Measurements from ENCODE around the gene IDUA.
"Not testable (repeated sequence)": the region's sequence is repeated elsewhere in the genome, so short reads cannot be mapped to it uniquely, and the experiment has no call there.

Gene IDUA

DNA sequence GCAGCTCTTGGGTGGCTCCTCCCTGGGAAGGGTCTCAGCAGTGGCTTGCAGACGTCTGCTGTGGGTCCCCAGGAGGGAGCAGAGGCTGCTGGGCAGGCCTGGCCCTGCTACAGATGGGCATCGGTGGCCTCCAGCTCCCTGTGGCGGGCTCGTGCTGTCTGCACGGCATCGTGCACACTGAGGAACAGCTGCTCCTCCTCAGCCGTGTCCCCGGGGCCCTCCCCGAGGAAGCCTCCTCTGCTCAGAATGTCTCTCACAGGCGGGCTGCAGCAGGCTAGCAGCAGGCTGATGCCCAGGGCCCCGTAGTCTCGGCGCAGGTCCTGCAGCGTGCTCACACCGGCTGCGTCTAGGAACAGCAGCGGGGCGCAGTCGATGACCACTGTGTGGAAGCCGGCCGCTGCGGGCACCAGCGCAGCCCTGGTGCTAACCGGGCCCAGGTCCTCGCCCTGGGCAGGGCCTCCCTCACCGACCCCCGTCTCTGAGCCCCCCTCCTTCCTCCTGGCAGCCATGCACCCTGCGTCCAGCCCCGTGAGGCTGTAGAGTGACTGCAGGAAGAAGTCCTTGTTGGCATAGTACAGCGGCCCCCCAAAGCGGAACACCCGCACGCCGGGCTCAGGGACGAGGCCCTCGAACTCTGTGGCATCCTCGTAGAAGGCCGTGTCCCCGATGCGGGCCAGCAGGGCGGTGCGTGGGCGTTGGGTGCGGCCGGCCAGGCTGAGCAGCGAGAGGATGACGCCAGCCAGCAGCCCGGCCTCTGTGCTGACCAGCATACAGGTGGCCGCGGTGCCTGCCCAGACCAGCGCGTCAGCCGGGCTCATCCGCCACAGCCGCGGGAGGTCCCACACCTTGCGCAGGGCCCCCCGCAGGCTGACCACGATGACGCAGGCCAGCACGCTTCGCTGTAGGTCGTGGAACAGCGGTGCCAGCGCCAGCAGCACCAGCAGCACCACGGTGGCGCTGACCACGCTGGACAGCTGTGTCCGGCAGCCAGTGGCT is 2.2 kb downstream of the IDUA start:
- no peak for DNase-seq

GRCh38 chr4:989722-990471 is 3.1 kb downstream of the IDUA start:
- DNase-seq, result no peak

DNA sequence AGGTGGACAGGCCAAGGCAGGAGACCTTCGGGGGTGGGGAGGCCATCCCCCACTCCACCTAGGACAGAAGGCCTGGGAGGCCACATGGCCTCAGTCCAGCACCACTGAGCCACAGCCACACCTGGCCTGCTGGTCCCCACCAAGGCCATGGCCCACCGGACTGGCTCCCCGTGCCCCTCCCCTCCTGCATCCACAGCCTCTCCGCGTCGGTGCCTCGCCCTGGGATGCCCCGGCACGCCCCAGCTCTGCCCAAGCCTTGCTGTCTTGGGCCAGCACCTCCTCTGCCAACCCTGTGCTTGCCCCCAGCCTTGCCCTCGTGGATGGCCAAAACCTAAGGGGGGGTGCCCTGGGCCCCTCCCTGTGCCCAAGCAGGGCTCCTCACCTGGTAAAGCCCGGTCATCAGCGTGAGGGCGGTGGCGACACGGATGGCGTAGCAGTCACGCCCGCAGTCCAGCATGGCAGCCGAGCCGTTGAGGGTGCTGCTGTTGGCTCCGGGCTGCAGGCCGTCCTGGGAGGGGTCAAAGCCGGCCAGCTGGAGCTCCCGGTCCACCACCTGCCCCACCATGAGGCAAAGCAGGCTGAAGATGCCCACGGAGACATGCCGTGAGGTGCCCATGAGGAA is 4.0 kb downstream of the IDUA start:
- no peak for DNase-seq

DNA sequence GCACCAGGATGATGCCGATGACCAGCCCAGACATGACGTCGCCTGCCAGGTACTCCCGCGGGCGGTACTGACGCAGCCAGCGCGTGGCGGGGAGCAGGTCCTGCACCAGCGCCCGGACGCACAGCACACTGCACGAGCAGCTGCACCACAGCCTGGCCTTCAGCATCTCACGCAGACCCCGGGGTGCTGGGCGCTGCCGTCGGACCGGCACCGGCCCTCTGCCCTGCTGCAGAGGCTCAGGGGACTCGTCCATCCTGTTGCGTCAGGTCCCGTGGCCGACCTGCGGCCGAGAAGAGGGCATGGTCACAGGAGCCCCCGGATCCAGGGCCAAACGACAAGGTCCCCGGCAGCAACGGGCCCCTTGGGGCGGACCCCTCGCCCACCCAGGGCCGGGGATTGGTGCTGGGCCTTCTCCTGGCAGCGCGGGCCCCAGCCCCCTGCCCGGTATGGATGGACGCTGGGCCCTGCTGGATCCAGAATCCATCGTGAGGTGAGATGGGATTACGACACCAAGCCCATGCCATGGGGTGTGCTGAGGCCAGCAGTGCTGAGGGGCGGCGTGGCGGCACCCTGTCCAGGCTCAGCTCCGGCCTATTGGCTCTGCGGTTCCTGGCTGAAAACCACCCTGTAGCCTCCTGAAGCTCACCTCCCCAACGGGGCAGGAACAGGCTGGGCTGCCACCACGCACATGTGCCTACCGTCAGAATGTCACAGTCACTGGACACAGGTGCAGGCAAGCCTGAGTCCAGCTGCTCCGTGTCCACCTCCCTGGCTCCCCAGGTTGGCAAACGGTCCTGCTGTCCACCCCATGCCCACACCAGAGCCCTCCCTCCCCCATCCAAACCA is 4.8 kb downstream of the IDUA start:
- no peak for DNase-seq

GRCh38 chr4:992297-993110 is 5.7 kb downstream of the IDUA start:
- no peak for DNase-seq

GRCh38 chr4:993111-994029 is 6.5 kb downstream of the IDUA start, which contains the start of gene SLC26A1:
Gene SLC26A1 (minus strand): TSS chr4:993404. CDS start chr4:991703, 1,701 bp downstream.
- DNase-seq, result no peak

GRCh38 chr4:995311-996026 is 8.6 kb downstream of the IDUA start:
- DNase-seq, result no peak

DNA sequence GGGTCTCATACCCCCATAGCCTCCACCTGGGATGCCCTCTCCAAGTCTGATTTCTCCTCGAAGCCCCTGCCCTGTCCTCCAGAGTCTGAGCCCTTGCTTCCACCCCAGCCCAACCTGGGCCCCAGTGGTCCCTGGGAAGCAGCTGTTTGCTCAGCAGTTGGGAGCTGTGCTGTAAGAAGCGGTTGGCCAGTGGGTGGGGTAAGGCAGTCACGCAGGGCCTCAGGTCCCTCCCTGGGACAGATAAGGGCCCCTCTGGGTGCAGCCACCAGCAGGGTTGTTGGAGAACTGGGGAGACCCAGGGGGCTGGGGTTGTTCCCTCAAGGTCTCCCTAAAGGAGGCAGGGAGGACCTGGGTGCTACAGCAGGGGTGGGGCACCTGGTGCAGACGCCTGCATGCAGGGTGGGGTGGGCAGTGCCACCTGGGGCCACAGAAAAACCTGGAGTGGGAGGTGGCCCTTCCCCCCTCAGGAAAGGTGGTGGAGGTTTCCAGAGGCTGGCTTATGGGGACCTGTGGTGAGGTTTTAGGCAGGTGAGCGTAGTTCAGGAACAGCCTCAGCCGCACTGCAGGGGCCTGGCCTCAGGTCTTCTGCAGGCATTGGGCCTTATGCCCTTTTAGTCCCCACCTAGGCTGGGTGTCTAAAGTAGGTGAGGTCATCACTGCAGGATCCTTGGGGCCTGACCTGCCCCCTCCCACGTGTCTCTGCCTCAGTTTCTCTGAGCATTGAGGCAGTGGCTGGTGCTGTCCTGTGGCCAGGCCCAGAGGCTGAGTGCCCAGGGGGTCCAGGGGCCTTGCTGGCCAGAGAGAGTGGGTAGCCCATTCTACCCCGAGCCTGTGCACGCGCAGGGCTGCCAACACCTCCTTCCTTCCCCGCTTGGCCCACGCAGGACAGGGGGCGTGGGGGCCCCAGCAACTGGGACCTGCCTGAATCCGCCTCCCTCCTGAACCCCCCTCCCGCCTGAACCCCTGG is 9.5 kb downstream of the IDUA start:
- DNase-seq, result no peak

DNA sequence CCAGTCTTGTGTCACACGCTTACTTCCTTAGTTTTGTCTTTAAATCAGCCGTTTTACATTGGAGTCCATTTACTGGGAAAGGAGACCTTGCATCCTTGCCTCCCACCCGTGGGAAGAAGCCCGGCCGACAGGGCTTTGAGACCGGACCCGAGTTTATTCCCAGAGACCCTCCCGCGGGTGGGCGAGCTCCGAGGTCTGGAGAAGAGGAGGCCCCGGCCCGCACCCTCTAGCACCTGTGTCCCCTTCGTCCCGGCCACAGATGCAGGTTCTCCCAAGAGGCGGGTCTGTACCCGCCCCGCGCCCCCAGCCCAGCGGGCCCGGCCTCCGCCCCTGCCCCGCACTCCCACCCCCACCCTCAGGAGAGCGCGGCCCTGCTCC is 10.1 kb downstream of the IDUA start:
- no peak for DNase-seq

GRCh38 chr4:997375-998071 is 10.7 kb downstream of the IDUA start:
- no peak for DNase-seq

GRCh38 chr4:998096-998691 is 11.3 kb downstream of the IDUA start:
- DNase-seq, result no peak

DNA sequence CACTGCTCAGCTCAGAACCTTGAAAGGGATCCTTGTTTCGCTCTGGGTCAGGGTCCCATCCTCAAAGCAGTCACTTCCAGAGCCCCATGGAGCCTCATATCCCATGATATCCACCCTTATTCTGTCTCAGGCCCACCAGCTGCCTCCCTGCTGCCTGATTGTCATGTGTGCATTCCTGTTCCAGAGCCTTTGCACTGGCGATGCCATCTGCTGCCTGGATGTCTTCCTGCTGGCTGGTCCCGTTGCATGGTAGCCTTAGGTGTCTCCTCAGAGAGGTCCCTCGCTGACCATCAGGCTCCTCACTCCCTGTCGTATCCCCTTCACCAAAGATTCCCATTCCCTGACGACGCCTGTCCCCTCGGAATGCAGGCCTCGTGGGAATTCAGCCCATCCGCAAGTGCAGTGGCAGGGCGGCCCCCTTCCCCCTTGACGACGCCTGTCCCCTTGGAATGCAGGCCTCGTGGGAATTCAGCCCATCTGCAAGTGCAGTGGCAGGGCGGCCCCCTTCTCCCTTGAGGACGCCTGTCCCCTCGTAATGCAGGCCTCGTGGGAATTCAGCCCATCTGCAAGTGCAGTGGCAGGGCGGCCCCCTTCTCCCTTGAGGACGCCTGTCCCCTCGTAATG is 12.5 kb downstream of the IDUA start:
- not testable (repeated sequence) for DNase-seq

- no peak for DNase-seq
Observed at GRCh38 chr4:999882-1000425, 13.1 kb downstream of the IDUA start.

DNA sequence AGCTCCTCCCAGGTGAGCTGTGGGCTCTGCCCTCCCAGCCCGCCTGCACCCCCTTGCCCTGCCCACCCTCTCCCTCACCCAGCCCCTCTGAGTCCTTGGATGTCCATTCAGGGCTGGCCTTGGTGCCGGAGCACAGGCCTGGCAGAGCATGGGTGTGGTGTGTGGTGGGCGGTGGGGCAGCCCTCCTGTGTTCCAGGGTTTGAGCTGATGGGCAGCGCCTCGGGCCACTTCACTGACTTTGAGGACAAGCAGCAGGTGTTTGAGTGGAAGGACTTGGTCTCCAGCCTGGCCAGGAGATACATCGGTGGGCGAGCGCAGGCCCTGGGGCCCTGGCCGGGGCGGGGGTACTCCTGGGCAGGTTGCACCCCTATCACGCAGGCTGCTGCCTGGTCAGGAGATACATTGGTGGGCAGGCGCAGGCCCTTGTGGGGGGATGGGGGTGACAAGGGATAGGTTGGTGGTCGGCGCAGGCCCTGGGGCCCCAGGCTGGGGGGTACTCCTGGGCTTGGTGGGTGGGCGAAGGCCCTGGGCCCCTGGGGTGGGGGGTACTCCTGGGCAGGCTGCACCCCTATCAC is 13.9 kb downstream of the IDUA start:
- DNase-seq, result no peak

DNA sequence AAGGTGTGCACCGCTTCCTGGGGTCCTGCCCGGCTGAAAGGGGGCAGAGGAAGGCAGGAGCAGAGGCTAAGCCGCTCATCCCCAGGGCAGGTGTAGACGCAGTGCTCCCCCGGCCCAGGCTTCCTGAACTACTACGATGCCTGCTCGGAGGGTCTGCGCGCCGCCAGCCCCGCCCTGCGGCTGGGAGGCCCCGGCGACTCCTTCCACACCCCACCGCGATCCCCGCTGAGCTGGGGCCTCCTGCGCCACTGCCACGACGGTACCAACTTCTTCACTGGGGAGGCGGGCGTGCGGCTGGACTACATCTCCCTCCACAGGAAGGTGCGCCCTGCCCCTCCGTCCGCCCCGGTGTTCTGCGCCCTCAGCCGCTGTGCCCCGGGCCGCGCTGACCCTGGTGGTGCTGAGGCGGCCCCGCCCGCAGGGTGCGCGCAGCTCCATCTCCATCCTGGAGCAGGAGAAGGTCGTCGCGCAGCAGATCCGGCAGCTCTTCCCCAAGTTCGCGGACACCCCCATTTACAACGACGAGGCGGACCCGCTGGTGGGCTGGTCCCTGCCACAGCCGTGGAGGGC is 14.8 kb downstream of the IDUA start:
- DNase-seq, result no peak

- DNase-seq, result no peak
Observed at GRCh38 chr4:1002131-1002630, 15.3 kb downstream of the IDUA start.
